Stomach smooth muscle (tissue), 2 donors: ENCODE measurements around the gene UNC5B.

Experiments used
- H3K27ac ChIP-seq: one replicate; pipeline ENCODE4 v1.7.0; 2013; ENCODE audit warnings: mild to moderate bottlenecking, low read length, inconsistent platforms
- H3K27me3 ChIP-seq, 2 donors: one replicate each; pipeline ENCODE4 v1.7.0; 2013; ENCODE audit warnings: low read length in 2 of 2; ENCODE audit not compliant: insufficient read depth in 2 of 2, control insufficient read depth in 1 of 2
- H3K36me3 ChIP-seq, 2 donors: one replicate each; pipeline ENCODE4 v1.7.0; 2013; ENCODE audit warnings: low read length in 2 of 2; ENCODE audit not compliant: control insufficient read depth in 2 of 2, insufficient read depth in 2 of 2
- H3K4me1 ChIP-seq: one replicate; pipeline ENCODE4 v1.7.0; 2013; ENCODE audit warnings: low read length; ENCODE audit not compliant: control insufficient read depth, insufficient read depth
- H3K4me3 ChIP-seq, 2 donors: one replicate each; pipeline ENCODE4 v1.7.0; 2013; ENCODE audit warnings: low read length in 2 of 2
- H3K9ac ChIP-seq, 2 donors: one replicate each; pipeline ENCODE4 v1.7.0; 2013; ENCODE audit warnings: low read length in 2 of 2, mild to moderate bottlenecking in 1 of 2
- H3K9me3 ChIP-seq, 2 donors: one replicate each; pipeline ENCODE4 v1.7.0; 2013; ENCODE audit warnings: low read length in 2 of 2; ENCODE audit not compliant: control insufficient read depth in 2 of 2
- donor health status: healthy.
- donor health status: Pancreatic carcinoma.

Gene UNC5B

GRCh38 chr10:71306979-71307378, 94.6 kb downstream of the UNC5B start:
- H3K27ac ChIP-seq, result no peak overlapping the region
- H3K9ac ChIP-seq, result no peak overlapping the region
- H3K9me3 ChIP-seq, result no peaks in the 10 kb centered on the region

GRCh38 chr10:71307469-71308085, 95.2 kb downstream of the UNC5B start:
- Histone ChIP-seq H3K36me3 (no peaks in the 10 kb centered on the region), H3K4me3 (no peak overlapping the region), H3K9ac (no peak overlapping the region), H3K27me3 (peaks cover 0 to 4% of the 10 kb centered on the region in 2 donors), H3K4me1 (no peaks in the 10 kb centered on the region), H3K27ac (no peak overlapping the region), H3K9me3 (no peaks in the 10 kb centered on the region)

More at GRCh38 chr10:71306979-71307378, 94.6 kb downstream of the UNC5B start:
- H3K36me3 ChIP-seq, result no peaks in the 10 kb centered on the region
- H3K27me3 ChIP-seq, result peaks cover 0 to 4% of the 10 kb centered on the region in 2 donors
- no peak overlapping the region for H3K4me3 ChIP-seq
- no peaks in the 10 kb centered on the region for H3K4me1 ChIP-seq

GRCh38 chr10:71308244-71308643, 95.9 kb downstream of the UNC5B start:
- Histone ChIP-seq H3K9ac (no peak overlapping the region), H3K9me3 (no peaks in the 10 kb centered on the region), H3K4me3 (no peak overlapping the region), H3K36me3 (no peaks in the 10 kb centered on the region), H3K27me3 (peaks cover 0 to 4% of the 10 kb centered on the region in 2 donors), H3K4me1 (peaks cover 4% of the 10 kb centered on the region), H3K27ac (no peak overlapping the region)

GRCh38 chr10:71308985-71309384, 96.6 kb downstream of the UNC5B start:
- Histone ChIP-seq H3K9me3 (no peaks in the 10 kb centered on the region), H3K27ac (no peak overlapping the region), H3K36me3 (no peaks in the 10 kb centered on the region)

GRCh38 chr10:71309919-71310318, 97.5 kb downstream of the UNC5B start:
- no peak overlapping the region for H3K4me3 ChIP-seq
- no peaks in the 10 kb centered on the region for H3K9me3 ChIP-seq
- H3K27ac ChIP-seq, result no peak overlapping the region
- H3K4me1 ChIP-seq, result peaks cover 17% of the 10 kb centered on the region
- peaks cover 0 to 4% of the 10 kb centered on the region in 2 donors for H3K27me3 ChIP-seq
- no peaks in the 10 kb centered on the region for H3K36me3 ChIP-seq
- no peak overlapping the region for H3K9ac ChIP-seq

More at GRCh38 chr10:71308985-71309384, 96.6 kb downstream of the UNC5B start:
- Histone ChIP-seq H3K4me1 (peaks cover 11% of the 10 kb centered on the region), H3K4me3 (no peak overlapping the region), H3K9ac (no peak overlapping the region), H3K27me3 (peaks cover 0 to 4% of the 10 kb centered on the region in 2 donors)

GRCh38 chr10:71312220-71312619, 99.8 kb downstream of the UNC5B start:
- H3K36me3 ChIP-seq, result no peaks in the 10 kb centered on the region
- peaks cover 17% of the 10 kb centered on the region for H3K4me1 ChIP-seq
- H3K27ac ChIP-seq, result no peak overlapping the region

GRCh38 chr10:71312811-71313789, 100.7 kb downstream of the UNC5B start:
- Histone ChIP-seq H3K4me1 (peaks cover 17% of the 10 kb centered on the region), H3K27me3 (peaks cover 0 to 2% of the 10 kb centered on the region in 2 donors), H3K27ac (peak overlapping the region; percentile 55), H3K36me3 (no peaks in the 10 kb centered on the region), H3K9ac (peak overlapping the region; percentile 44 to 51), H3K4me3 (peak overlapping the region; percentile 52 to 58), H3K9me3 (no peaks in the 10 kb centered on the region)

More at GRCh38 chr10:71312220-71312619, 99.8 kb downstream of the UNC5B start:
- Histone ChIP-seq H3K27me3 (peaks cover 0 to 2% of the 10 kb centered on the region in 2 donors), H3K4me3 (no peak overlapping the region), H3K9me3 (no peaks in the 10 kb centered on the region), H3K9ac (no peak overlapping the region)

- Histone ChIP-seq H3K36me3 (no peaks in the 10 kb centered on the region), H3K9ac (peak overlapping the region in 1 of 2 donors; percentile 44), H3K27me3 (no peaks in the 10 kb centered on the region), H3K27ac (peak overlapping the region; percentile 55), H3K9me3 (no peaks in the 10 kb centered on the region), H3K4me3 (peak overlapping the region; percentile 20 to 58), H3K4me1 (peaks cover 22% of the 10 kb centered on the region)
Measured at GRCh38 chr10:71314028-71314693, 101.8 kb downstream of the UNC5B start.

- H3K27ac ChIP-seq, result no peak overlapping the region
- H3K4me1 ChIP-seq, result peaks cover 27% of the 10 kb centered on the region
- no peak overlapping the region for H3K9ac ChIP-seq
- H3K4me3 ChIP-seq, result peak overlapping the region in 1 of 2 donors; percentile 57
- H3K9me3 ChIP-seq, result no peaks in the 10 kb centered on the region
- H3K36me3 ChIP-seq, result no peaks in the 10 kb centered on the region
- H3K27me3 ChIP-seq, result no peaks in the 10 kb centered on the region
Measured at GRCh38 chr10:71314694-71315225, 102.4 kb downstream of the UNC5B start.

- no peak overlapping the region for H3K9ac ChIP-seq
- no peak overlapping the region for H3K27ac ChIP-seq
- H3K27me3 ChIP-seq, result no peaks in the 10 kb centered on the region
- H3K9me3 ChIP-seq, result no peaks in the 10 kb centered on the region
- no peak overlapping the region for H3K4me3 ChIP-seq
- H3K4me1 ChIP-seq, result peaks cover 33% of the 10 kb centered on the region
- no peaks in the 10 kb centered on the region for H3K36me3 ChIP-seq
Measured at GRCh38 chr10:71316056-71316785, 103.9 kb downstream of the UNC5B start.
